Adipocyte (in vitro differentiated cells): ENCODE data around the gene NFKB2.
A peak's percentile ranks its signal among the peaks of the same experiment; 100 is the strongest.

ENCODE experiments used
- DNase-seq: peaks from one replicate; pipeline ENCODE4 v3.0.0-alpha.2; 2015; ENCODE audit warnings: low read depth
- H3K27me3 ChIP-seq: replicated peaks from 2 replicates; pipeline ENCODE4 v1.7.0; 2013; ENCODE audit warnings: mild to moderate bottlenecking, low read length, moderate library complexity; ENCODE audit not compliant: control insufficient read depth, insufficient read depth
- H3K36me3 ChIP-seq: 2 replicates; pipeline ENCODE4 v1.7.0; 2013; ENCODE audit warnings: low read length, mild to moderate bottlenecking, moderate library complexity; ENCODE audit not compliant: control insufficient read depth, insufficient read depth, severe bottlenecking
- H3K4me1 ChIP-seq: 2 replicates; pipeline ENCODE4 v1.7.0; 2013; ENCODE audit warnings: mild to moderate bottlenecking, low read length, moderate library complexity; ENCODE audit not compliant: control insufficient read depth, insufficient read depth
- H3K4me3 ChIP-seq: 2 replicates; pipeline ENCODE4 v1.7.0; 2013; ENCODE audit warnings: mild to moderate bottlenecking, low read length, moderate library complexity
- H3K9ac ChIP-seq: 2 replicates; pipeline ENCODE4 v1.7.0; 2013; ENCODE audit warnings: mild to moderate bottlenecking, low read length, moderate library complexity
- H3K9me3 ChIP-seq: 2 replicates; pipeline ENCODE4 v1.7.0; 2013; ENCODE audit warnings: mild to moderate bottlenecking, low read length, moderate library complexity; ENCODE audit not compliant: control insufficient read depth

NFKB2 gene

DNA sequence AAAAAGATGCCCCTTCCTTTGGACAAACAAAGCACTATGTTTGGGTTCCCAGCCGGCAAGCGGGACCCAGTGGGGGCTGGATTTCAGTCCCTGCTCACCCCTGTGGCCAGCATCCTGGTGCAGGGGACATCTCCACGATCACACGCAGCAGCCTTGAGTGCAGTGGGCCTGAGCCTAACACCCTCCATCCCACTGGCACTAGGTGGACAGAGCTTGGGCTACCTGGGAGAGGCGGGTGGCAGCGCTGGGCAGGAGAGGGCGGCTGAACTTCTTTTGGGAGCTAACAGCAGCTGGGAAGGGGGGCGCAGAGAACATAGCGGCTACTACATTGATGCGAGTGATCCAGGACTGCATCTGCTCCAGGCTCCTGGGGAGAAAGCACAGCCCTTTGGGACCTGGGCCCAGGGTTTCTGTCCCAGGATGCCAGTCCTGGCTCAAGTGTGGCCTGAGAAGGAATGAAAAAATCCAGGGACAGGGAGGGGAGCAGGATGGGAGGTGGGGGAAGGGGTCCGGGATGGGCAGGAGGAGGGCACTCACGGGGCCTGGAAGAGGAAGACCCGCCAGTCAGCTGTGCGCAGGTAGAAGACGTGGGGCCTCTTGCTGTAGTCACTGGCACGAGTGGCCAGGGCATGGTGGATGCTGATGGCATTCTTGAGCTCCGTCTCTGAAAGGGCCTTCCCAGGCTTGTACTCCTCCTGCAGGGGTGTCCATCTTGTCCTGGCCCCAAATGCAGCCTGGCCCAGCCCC is 9.0 kb downstream of the NFKB2 start:
- no peak for DNase-seq
- Histone ChIP-seq H3K9me3 (no peaks in the 10 kb centered on the region), H3K36me3 (peaks cover 15% of the 10 kb centered on the region), H3K27me3 (peaks cover 17% of the 10 kb centered on the region), H3K4me1 (peaks cover 3% of the 10 kb centered on the region), H3K4me3 (no peak overlapping the region), H3K9ac (no peak overlapping the region)

DNA sequence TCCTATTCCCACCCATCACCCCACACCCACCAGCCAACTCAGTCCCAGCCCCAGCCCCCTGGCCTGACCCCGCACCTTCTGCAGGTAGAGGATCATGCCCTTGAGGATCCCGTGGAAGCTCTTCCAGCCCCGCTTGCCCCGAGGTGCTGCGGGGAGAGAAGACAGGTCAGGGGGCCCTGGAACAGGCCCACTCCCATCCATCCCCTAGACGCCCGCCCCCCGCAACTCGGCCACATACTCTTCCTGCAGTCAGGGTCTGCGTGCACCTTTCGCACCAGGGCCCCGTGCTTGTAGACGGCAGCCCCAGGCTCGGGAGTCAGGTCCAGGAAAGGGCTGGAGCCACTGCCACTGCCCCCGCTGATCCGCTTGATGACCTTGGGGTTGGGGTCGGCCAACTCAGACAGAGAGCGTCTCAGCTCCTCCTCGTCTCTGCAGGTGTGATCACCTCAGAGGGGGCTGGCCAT is 9.6 kb downstream of the NFKB2 start:
- no peak overlapping the region for H3K4me3 ChIP-seq
- H3K9ac ChIP-seq, result no peak overlapping the region
- H3K4me1 ChIP-seq, result no peaks in the 10 kb centered on the region
- H3K27me3 ChIP-seq, result peaks cover 23% of the 10 kb centered on the region
- H3K36me3 ChIP-seq, result peaks cover 15% of the 10 kb centered on the region
- no peaks in the 10 kb centered on the region for H3K9me3 ChIP-seq
- DNase-seq, result no peak

DNA sequence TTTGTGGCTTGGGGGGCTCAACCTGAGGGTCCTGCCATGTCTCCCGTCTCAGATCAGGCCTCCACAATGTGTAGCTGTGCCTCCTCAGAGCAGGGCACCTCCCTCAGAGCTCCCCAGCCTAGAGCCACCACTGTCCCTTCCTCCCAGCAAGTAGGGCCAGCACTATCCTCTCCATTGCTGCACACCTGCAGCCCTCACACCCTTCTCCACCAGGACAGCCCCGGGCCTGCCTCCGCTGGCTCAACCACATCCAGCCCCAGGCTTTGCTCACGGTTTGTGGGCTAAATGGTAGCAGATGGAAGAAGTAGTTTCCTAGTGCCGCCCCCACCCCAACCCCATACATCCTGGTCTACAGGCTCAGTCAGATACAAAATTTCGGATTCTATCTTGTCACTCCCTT is 10.1 kb downstream of the NFKB2 start:
- no peak for DNase-seq
- H3K9me3 ChIP-seq, result no peaks in the 10 kb centered on the region
- H3K27me3 ChIP-seq, result peaks cover 28% of the 10 kb centered on the region
- H3K4me1 ChIP-seq, result no peaks in the 10 kb centered on the region
- no peak overlapping the region for H3K9ac ChIP-seq
- H3K4me3 ChIP-seq, result no peak overlapping the region
- peaks cover 15% of the 10 kb centered on the region for H3K36me3 ChIP-seq

DNA sequence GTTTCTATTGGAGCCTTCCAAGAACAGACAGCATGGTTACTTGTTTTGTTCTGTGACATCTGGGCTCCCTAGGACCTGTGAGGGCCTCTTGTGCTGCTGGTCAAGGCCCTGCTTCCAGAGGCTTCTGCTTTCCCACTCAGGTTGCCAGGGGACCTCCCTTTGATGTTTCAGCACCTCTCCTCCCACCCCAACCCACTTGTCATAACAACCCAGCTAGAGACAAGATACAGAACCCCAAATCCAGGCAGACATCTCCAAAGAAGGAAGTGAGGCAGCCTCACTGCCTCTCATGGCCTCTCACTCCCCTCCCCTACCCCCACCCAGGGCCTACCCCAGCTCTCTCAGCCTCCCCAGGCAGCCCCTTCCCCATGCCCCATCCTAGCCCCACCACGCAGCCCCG is 11.3 kb downstream of the NFKB2 start:
- Histone ChIP-seq H3K4me1 (no peaks in the 10 kb centered on the region), H3K36me3 (peaks cover 4% of the 10 kb centered on the region), H3K27me3 (peaks cover 40% of the 10 kb centered on the region)

DNA sequence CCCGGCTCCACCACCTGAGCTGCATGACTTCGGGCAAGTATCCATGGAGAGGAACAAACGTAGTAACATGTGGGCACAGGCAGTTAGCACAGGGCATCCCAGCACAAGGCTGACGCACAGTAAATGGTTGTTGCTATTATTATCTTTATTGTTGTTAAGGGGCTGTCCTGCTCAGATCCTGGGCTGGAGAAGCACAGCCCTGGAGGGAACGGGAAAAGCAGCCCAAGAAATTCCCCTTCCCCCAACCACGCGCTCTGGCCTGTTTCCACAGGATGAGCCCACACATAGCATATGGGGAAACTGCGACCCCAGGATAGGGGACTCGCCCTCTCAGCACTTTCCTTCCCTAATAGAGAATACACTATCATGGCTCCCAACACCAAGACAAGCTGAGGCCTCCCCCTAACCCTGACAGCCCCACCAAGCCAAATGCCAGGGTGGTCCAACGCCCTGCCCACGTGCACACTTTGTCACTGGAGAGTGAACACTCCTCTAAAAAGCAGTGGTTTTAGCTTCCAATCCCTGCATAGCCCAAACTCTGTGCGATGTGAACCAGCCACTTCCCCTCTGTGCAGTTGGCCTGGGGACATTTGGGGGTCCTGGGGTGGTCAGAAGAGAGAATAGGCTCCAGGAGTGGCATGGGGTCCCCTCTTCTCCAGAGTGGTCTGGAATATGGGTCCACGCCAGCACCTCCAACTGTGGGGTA is 12.1 kb downstream of the NFKB2 start:
- H3K9me3 ChIP-seq, result no peaks in the 10 kb centered on the region
- H3K27me3 ChIP-seq, result peaks cover 47% of the 10 kb centered on the region
- no peaks in the 10 kb centered on the region for H3K36me3 ChIP-seq
- no peaks in the 10 kb centered on the region for H3K4me1 ChIP-seq
- H3K9ac ChIP-seq, result no peak overlapping the region
- no peak for DNase-seq
- H3K4me3 ChIP-seq, result no peak overlapping the region

More for the DNA sequence above, 11.3 kb downstream of the NFKB2 start:
- H3K9ac ChIP-seq, result no peak overlapping the region
- DNase-seq, result no peak
- no peaks in the 10 kb centered on the region for H3K9me3 ChIP-seq
- H3K4me3 ChIP-seq, result no peak overlapping the region

DNA sequence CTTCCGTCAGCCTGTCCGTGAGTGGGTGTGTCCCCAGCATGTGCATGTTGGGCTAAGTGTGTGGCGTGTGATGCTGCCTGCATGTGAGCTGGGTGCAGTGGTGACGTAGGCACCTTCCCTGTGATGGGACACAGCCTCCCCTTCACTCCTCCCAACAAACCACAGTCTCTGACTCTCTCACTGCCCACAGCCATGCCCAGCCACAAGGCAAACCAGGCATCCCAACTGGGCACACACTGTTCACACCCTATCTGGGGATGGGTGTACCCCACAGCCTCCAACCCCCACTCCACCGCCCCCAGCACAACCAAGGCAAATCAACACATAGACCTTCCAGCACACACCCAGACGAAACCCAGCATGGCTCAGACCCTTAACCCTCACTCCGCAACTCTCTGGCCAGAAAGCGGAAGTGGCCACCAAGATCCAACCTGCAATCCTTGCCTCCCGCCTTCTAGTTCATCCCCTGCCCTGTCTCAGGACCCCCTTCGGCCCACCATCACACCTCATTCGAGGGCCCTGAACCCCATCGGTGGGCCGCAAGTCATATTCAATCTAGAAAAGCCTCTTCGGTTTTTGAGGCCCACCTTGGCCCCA is 12.7 kb downstream of the NFKB2 start:
- DNase-seq, result no peak
- Histone ChIP-seq H3K4me3 (no peak overlapping the region), H3K27me3 (peaks cover 54% of the 10 kb centered on the region), H3K4me1 (no peaks in the 10 kb centered on the region), H3K9ac (no peak overlapping the region), H3K9me3 (no peaks in the 10 kb centered on the region), H3K36me3 (no peaks in the 10 kb centered on the region)

DNA sequence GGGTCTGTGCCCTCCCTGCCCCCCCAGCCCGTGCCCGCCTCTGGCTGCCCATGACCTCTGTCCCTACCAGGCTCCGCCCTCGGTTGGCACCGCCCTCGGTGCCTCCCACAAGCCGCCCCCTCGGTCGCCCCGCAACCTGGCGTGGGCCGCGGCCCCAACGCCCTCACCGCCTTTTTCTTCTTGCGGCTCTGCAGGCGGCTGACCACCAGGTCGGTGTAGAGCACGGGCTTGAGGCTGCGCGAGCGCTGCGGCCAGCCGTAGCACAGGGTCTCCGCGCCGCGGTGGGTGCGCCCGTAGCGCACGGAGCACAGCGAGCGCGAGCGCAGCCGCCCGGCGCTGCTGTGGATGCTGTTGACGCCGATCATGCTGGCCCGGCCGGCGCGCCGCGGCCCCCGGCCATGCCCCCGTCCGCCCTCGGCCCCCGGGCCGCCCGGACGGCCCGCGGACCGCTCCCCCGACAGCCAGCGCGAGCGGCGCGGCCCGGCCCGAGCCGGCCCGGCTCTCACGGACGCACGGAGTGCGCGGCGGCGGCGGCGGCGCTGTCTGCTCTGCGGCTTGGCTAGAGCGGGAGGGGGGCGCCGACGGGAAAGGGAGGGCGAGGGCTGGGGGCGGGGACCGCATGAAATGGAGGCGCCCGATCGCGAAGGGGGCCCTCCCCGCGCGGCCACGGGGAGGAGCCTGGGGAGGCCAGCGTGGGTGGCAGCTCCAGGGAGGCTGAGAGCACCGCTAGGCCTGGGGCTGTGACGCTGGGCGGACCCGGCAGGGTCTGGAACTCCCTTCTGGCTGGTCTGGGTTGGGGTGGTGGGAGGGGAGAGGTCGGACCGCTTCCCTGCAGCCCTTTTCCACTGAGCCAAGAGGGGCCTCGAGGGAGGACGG is 13.5 kb downstream of the NFKB2 start:
- Histone ChIP-seq H3K36me3 (no peaks in the 10 kb centered on the region), H3K4me1 (no peaks in the 10 kb centered on the region), H3K27me3 (peaks cover 57% of the 10 kb centered on the region), H3K9me3 (no peaks in the 10 kb centered on the region), H3K9ac (no peak overlapping the region), H3K4me3 (peak overlapping the region; percentile 27)
- DNase-seq, result peak; percentile 87

DNA sequence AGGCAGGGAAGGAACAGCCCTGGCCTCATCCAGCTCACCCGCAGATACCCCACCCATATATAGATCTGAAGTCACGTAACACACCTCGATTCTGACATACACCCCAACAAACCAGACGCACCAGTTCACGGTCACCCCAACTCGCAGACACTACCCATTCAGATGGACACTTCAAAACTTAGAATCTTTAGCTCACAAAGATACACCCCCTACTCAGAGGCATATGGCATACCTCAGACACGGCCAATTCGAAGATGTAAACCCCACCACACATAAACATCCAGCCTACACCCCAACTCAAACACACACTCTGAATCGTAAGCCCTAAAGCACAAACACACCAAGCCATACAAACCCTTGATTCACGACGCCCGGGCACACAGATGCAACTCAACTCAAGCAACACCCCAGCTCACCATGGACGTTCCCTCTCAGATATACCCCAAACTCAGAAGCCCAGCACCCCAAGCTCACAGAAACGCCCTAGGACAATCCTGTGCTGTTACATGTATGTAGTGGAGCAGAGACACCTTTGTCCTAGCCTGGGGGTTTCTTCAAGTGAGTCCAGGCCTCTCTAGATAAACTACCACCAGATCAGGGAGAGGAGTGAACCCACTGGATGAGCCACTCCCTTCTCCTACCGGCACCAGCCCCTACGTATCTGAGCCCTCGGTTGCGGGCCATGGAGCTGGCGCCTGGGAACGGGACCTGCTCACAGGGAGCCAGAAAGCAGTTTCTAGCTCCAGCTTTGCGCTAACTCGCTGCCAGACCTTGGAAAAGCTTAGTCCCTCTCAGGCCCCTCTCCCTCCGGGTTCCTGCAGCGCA is 14.3 kb downstream of the NFKB2 start:
- peak; percentile 44 for DNase-seq
- Histone ChIP-seq H3K9ac (no peak overlapping the region), H3K36me3 (no peaks in the 10 kb centered on the region), H3K4me3 (peak overlapping the region; percentile 26), H3K4me1 (no peaks in the 10 kb centered on the region), H3K27me3 (peaks cover 62% of the 10 kb centered on the region), H3K9me3 (no peaks in the 10 kb centered on the region)

DNA sequence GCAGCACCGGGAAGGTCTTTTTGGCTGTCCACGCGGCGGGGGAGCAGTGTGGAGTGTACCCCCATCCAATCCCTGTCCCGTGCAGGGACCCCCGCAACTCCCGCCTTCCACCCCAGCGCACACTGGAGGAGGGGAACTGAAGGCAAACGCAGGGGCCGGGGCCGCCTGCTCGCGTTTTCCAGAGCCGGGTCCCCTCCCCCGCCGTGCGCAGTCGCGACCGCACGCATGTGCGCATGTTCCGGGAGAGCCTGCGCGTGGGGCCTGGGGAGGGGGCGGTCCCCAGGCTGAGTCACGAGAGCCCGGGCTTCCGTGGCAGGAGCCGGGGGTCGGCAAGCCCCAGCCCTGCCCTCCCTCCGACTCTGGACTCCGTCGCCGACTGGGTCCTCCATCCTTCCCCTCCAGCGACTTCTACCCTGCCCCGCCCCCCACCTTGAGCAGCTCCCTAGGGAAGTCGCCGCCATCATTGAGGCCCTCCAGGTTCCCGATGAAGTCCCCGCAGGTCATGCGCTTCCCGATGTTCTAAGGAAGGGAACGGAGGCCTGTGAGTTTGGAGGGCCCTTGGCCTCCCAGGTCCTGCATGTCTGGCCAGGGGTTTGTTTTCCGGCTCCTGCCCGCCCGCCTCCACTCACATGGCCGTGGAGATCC is 15.0 kb downstream of the NFKB2 start:
- Histone ChIP-seq H3K9ac (no peak overlapping the region), H3K4me1 (no peaks in the 10 kb centered on the region), H3K27me3 (peaks cover 66% of the 10 kb centered on the region), H3K4me3 (peak overlapping the region; percentile 26), H3K36me3 (no peaks in the 10 kb centered on the region), H3K9me3 (no peaks in the 10 kb centered on the region)
- peak; percentile 66 for DNase-seq
